Central memory CD4-positive, alpha-beta T cell (primary cell): ENCODE results near the gene IL34.
"Not testable (repeated sequence)": the region's sequence is repeated elsewhere in the genome, so short reads cannot be mapped to it uniquely, and the experiment has no call there.

ENCODE experiments used
- DNase-seq: peaks from one replicate; pipeline ENCODE4 v3.0.0; 2022

Gene IL34

GRCh38 chr16:70659546-70659945, 13.2 kb downstream of the IL34 start:
- no peak for DNase-seq

- no peak for DNase-seq
These were observed 13.8 kb downstream of the IL34 start for GRCh38 chr16:70659953-70660671.

- no peak for DNase-seq
These were observed 14.5 kb downstream of the IL34 start for GRCh38 chr16:70660672-70661350.

GRCh38 chr16:70661534-70661917, 15.2 kb downstream of the IL34 start:
- no peak for DNase-seq

- DNase-seq, result no peak
These were observed 15.7 kb downstream of the IL34 start for GRCh38 chr16:70661918-70662641.

- DNase-seq, result no peak
These were observed 16.7 kb downstream of the IL34 start for GRCh38 chr16:70662991-70663523.

- DNase-seq, result no peak
These were observed 17.4 kb downstream of the IL34 start for GRCh38 chr16:70663524-70664324.

GRCh38 chr16:70664325-70665112, 18.2 kb downstream of the IL34 start:
- no peak for DNase-seq

GRCh38 chr16:70665113-70665694, 18.8 kb downstream of the IL34 start:
- no peak for DNase-seq

GRCh38 chr16:70665806-70666735, 19.7 kb downstream of the IL34 start:
- DNase-seq, result no peak

GRCh38 chr16:70670175-70670574, 23.8 kb downstream of the IL34 start:
- no peak for DNase-seq

- not testable (repeated sequence) for DNase-seq
These were observed 24.6 kb downstream of the IL34 start for GRCh38 chr16:70670938-70671337.

- DNase-seq, result no peak
These were observed 28.1 kb downstream of the IL34 start for GRCh38 chr16:70674221-70675014.

- no peak for DNase-seq
These were observed 29.6 kb downstream of the IL34 start for GRCh38 chr16:70675851-70676513.

GRCh38 chr16:70676675-70677498, 30.5 kb downstream of the IL34 start:
- DNase-seq, result no peak

- no peak for DNase-seq
These were observed 31.3 kb downstream of the IL34 start for GRCh38 chr16:70677499-70678120.

- DNase-seq, result no peak
These were observed 31.9 kb downstream of the IL34 start for GRCh38 chr16:70678121-70678897.
